Measurements from ENCODE around the gene FIBP.

GRCh38 chr11:65883058-65883761 is 5.1 kb downstream of the FIBP start:
- TF ChIP-seq CTCF (IDR thresholded peaks at IDR 0.05; ENCODE audit: borderline replicate concordance, extremely low read depth, low read length, poor library complexity, severe bottlenecking), result no peak
- TF ChIP-seq EZH2 (IDR thresholded peaks at IDR 0.05; ENCODE audit: borderline replicate concordance, low read depth, low read length, severe bottlenecking), result no peak
